GM19463 (cell line): ENCODE results near the gene SLC2A8.

Experiments
- ATAC-seq: cut with Tn5 transposase; IDR thresholded peaks from one replicate; pipeline ENCODE4 v1.9.1; 2021; ENCODE audit warnings: mild to moderate bottlenecking, moderate library complexity; ENCODE audit not compliant: unreplicated experiment

SLC2A8 gene

GRCh38 chr9:127423934-127424675, 27.1 kb downstream of the SLC2A8 start, which contains the start of gene ZNF79:
ZNF79 (plus strand) TSS chr9:127424382; CDS start chr9:127424788, 406 bp downstream.
- ATAC-seq, result peak; percentile 84

- peak; percentile 17 for ATAC-seq
These were observed 27.7 kb downstream of the SLC2A8 start for GRCh38 chr9:127424676-127424999.

DNA sequence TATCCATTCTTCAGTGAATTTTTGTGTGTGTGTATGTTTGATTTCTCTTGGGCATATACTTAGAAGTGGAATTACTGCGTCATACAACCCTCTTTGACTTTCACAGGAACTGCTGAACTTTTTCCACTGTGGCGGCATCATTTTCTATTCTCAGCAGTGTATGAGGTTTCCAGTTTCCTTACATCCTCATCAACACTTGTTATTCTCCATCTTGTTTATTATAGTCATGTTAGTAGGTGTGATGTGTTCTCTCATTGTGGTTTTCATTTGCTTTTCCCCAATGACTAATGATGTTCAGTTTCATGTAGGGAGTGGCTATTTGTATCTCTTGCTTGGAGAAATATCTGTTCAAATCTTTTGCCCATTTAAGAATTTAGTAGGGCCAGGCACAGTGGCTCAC, 29.8 kb downstream of the SLC2A8 start:
- no peak for ATAC-seq

GRCh38 chr9:127428348-127428747, 31.4 kb downstream of the SLC2A8 start:
- ATAC-seq, result no peak

GRCh38 chr9:127430415-127430814, 33.4 kb downstream of the SLC2A8 start:
- ATAC-seq, result no peak

- no peak for ATAC-seq
These were observed 40.7 kb downstream of the SLC2A8 start for GRCh38 chr9:127437497-127438264.

DNA sequence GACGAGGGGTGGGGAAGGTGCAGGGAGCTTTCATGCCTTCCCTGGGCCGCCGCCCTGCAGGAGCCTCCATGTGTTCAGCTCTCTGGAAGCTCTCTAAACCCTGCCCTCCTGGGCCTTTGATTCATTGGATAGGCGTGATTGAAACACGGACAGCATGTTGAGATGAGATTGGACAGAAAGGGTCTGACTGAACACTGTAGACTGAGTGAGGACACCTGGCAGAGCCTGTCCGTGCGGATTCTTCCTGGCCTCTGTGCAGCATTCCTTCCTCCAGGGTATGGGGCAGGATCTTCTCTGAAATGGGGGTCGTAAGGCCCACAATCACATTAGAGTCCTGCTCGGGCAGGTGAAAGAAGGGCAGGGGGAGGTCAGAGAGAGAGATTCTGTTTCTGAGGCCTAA, 41.4 kb downstream of the SLC2A8 start:
- no peak for ATAC-seq

DNA sequence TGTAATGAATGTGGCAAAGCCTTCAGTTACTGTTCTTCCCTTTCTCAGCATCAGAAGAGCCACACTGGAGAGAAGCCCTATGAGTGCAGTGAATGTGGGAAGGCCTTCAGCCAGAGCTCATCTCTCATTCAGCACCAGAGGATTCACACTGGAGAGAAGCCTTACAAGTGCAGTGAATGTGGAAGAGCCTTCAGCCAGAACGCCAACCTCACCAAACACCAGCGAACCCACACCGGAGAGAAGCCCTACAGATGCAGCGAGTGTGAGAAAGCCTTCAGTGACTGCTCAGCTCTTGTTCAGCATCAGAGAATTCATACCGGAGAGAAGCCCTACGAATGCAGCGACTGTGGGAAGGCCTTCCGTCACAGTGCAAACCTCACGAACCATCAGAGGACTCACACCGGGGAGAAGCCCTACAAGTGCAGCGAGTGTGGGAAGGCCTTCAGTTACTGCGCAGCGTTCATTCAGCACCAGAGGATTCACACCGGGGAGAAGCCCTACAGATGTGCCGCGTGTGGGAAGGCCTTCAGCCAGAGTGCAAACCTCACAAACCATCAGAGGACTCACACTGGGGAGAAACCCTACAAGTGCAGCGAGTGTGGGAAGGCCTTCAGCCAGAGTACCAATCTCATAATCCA, 47.4 kb downstream of the SLC2A8 start:
- no peak for ATAC-seq

DNA sequence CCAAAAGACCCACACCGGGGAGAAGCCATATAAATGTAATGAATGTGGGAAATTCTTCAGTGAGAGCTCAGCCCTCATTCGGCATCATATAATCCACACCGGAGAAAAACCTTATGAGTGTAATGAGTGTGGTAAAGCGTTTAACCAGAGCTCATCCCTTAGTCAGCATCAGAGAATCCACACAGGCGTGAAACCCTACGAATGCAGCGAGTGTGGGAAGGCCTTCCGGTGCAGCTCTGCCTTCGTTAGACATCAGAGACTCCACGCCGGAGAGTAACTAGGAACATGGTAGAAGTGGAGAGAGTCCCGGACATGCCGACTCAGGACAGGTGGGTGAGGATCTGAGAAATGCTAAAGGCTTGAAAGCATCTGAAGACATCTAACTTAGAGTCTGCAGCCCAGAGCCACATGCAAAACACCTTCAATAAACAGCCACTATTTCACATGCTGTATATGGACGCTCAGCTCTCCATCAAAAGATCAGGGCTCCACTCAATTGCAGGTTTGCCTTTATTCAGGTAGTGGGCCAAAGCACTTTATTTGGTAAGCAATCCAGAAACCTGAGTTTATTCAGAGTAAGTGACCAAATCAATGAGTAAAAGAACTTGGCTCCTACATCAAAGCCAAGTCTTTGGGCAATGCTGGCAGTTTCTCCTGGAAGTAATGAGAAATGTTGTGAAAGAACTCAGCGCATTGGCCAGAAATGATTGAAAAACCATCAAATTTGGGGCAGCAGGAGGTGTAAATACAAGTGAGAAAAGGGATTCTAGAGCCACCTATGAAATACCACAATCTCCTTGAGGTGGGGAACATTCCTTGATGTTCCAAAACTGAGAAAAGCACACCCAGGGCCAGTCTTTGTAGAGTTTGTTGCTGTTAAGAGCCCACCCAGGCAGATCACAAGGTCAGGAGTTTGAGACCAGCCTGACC, 48.2 kb downstream of the SLC2A8 start:
- no peak for ATAC-seq

DNA sequence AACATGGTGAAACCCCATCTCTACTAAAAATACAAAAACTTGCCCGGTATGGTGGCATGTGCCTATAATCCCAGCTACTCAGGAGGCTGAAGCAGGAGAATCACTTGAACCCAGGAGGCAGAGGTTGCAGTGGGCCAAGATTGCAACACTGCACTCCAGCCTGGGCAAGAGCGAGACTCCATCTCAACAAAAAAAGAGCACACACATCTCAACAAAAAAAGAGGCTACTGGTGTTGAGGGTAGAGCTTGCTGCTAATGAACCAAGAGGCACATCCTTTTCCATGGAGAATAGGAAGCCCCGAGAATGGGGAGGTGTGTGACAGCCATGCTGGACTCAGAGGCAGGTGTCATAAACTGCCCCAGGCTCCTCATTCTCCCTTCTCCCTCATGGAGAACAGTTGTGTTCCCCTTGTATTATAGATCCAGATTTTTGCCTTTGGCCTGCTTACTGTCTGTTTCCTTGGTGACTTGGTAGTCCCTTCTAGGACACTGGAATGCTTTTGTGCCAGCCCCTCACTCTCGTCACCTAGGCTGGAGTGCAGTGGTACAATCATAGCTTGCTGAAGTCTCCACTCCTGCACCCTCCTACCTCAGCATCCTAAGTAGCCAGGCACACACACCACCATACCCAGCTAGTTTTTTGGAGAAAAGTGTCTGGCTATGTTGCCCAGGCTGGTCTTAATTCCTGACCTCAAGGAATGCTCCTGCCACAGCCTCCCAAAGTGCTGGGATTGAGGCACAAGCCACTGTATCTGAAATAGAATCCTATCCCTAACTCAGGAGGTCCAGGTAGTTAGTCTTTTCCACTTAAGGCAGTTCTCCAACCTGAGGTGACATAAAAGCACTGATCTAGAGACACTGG, 49.1 kb downstream of the SLC2A8 start:
- ATAC-seq, result no peak

DNA sequence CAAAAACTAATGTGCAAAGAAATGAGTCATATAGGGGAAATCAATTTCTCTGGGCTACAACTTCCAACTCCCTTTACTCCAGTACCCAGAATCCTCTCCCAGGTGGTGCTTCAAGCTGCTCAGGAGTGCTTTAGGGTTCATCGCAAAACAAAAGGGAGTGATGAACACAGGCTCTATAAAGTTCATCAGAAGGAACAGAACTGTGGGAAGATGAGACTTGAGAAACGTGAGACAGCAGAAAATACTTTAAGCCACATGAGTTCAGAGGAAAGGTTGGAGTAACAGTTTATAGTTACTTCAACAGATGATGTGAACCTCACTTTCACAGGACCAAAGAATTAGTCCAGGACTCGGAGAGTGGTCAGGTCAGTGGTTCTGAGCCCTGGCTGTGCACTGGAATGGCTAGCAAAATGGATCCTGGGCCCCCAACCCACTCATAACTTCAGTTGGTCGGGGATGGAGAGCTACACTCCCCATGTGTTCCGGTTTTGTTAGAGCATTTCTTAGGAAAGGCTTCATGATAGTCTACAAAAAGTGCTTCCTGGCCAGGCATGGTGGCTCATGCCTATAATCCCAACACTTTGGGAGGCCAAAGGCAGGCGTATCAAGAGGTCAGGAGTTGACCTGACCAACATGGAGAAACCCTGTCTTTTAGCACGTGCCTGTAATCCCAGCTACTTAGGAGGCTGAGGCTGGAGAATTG, 49.9 kb downstream of the SLC2A8 start:
- no peak for ATAC-seq

DNA sequence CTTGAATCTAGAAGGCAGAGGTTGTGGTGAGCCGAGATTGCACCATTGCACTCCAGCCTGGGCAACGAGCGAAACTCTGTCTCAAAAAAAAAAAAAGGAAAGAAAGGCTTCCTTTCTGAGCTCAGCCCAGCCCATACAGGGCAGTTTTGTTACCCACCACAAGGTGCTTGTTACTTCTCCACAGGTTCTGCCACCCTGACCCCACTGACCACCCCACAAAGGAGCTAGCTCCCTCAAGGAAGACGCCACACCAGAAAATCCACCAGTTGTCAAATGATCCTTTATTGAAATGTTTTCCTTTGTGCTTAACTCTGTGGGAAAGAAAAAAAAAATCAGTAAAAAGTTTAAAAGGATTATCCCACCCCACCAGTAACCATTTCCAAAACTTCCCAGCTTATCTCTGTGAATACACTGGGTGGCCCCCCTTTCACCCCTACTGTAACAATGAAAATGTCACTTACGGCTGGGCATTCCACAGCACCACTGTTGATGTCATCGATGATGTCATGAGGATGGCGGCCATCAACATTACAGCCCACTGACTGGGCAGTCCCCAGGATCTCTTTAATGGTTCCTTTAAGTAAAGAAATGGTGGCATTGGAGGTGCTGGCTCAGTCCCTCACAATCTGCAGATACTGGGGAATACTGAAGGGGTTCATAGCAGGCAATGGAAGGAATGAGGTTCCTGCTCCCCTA, 50.6 kb downstream of the SLC2A8 start:
- ATAC-seq, result no peak

- ATAC-seq, result no peak
These were observed 51.3 kb downstream of the SLC2A8 start for GRCh38 chr9:127448112-127448805.

DNA sequence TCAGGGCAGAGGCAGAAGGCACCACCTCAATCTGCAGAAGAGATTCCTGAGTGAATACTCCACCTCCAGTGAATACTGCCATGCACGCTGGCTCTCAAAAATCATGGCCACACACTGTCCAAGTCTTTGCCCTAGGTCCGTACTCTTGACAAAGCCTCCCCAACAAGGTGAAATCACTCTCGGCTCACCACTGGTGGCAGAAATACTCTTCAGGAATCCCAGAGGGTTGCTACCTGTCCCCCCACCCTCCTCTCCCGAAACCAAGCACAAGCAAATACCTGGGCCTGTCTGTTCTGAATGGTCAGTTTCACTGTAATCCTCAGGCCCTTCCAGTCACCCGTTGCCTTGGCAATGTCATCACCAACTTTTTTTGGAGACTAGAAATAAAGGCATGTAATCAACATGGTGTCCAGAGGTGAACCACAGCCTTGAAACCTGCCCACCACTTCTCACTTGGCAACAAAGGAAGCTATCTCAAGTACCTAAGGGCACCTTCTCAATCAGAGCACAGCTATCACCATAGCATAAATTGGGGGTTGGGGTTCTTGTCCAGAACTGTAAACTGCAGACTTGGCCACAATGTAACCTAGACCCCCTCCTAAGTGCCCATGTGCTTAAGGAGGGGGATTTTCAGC, 52.5 kb downstream of the SLC2A8 start:
- ATAC-seq, result no peak

GRCh38 chr9:127450243-127450760, 53.3 kb downstream of the SLC2A8 start:
- ATAC-seq, result no peak

- peak; percentile 48 for ATAC-seq
These were observed 54.0 kb downstream of the SLC2A8 start, which contains the start of the genes LRSAM1 and RPL12 for GRCh38 chr9:127450830-127451607. LRSAM1 (plus strand) TSS chr9:127451510; CDS start chr9:127454528, 3,018 bp downstream. RPL12 (minus strand) TSS chr9:127451406; CDS start chr9:127451317, 89 bp downstream.

GRCh38 chr9:127451608-127451857, 54.6 kb downstream of the SLC2A8 start:
- no peak for ATAC-seq
